NCI-H510A (cell line): Measurements from ENCODE around the gene RBMXL2.

Experiments
- DNase-seq: peaks from one replicate; lab custom pipeline; 2025; lab: John Stamatoyannopoulos, UW

RBMXL2 gene

DNA sequence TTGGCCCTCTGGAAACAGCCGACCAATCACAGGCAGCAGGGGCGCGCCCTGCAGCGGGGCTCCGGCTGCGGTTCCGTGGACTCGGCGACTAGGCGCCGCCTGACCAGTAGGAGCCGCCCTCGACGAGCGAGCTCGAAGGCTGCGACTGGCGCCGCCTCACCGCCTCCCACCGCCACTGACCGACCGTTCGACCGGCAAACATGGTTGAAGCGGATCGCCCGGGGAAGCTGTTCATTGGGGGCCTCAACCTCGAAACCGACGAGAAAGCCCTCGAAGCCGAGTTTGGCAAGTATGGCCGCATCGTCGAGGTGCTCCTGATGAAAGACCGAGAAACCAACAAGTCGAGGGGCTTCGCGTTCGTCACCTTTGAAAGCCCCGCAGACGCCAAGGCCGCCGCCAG lies at the start of gene RBMXL2:
TSS of gene RBMXL2 (plus strand) at position 78 of the 400 bp plus-strand sequence. CDS start at position 201, 123 bp downstream.
- no peak for DNase-seq

DNA sequence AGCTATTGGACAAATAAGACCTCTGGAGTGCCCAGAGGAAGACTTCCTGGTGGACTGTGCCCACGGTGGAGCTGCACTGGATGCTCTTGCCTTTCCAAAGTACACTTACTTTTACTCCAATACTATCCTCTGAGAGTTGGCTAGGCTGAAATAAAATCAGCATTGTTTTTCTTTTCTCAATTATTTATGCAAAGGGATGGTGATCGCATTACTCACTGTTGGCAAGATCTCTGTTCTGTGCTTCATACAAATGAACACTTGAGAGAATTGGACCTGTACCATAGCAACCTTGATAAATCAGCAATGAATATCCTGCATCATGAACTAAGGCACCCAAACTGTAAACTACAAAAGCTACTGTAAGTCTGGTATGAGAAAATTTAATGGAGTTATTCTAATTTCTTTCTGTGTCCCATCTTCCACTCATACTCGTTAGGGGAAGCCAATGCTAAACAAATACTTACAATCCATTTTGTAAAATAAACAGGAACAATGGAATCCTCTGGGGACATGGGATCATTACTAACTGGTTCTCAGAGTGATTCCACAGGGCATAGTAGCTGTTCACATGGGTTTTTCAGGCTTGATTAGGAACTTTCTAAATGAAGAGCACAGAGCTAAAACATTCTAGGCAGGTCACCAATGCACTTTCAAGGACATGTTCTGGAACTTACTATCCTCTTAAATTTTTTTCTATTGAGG lies 42.2 kb upstream of the RBMXL2 start:
- no peak for DNase-seq

DNA sequence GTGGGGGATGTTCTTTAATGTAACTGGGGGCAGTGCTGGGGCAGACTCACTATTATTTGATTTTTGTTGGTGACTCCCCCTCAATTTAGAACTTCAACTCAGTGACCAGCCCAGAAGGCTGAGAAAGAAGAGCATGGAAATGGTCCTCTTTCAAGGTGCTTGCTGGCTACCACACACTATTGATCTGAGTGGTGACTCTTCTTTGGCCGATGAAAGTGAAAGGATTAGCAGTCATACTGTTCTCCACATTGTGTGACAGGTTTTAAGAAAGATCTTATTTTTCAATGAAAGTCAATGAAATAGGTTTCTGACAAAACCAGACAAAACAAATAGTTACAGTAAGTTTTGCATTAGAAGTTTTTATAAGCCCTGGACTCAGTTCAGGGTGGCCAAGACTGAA lies 38.6 kb upstream of the RBMXL2 start:
- no peak for DNase-seq

DNA sequence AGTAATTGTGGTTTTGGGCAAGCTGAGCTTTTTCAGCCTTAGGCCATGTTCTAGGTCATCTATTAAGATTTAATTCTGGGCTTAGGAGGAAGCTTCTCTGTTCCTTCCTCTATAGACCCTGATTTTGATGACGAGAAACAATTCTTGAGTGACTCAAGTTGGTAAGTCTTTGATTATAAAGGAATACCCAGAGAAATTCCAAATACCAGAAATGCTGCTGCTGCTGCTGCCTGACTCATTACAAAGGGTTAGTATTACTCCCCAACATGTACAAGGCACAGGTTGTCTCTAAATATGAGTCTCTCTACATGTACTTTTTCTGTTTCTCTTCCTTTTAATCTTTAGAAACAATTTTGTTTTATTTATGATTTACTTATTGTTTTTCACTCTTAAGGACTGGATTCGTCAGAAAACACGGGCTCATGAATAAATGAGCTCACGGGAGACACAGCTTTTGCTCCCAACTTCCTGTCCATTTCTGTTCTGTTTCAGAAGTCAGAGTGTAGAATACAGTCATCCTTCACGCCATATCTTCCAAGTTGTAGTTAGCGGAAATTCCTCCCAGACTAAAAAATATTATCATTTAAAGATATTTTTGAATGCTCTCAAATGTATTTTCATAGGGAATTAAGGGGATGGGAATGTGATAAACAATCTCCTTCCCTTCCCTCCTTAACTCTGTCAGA lies 31.8 kb upstream of the RBMXL2 start:
- DNase-seq, result no peak

DNA sequence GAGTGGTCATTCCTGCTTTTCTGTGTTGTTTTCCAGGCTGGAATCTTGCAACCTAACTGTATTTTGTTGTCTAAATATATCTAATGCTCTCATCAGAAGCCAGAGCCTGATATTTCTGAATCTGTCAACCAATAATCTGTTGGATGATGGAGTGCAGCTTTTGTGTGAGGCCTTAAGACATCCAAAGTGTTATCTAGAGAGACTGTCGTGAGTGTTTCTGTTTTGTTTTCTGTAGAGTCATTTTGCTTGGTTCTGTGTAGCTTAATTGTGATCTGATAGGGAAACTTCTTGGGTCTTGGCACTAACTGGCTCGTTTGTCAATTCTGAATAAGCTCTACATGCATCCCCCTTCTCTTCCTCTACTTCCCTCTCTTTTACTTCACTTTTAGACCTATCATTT lies 31.2 kb upstream of the RBMXL2 start:
- no peak for DNase-seq

DNA sequence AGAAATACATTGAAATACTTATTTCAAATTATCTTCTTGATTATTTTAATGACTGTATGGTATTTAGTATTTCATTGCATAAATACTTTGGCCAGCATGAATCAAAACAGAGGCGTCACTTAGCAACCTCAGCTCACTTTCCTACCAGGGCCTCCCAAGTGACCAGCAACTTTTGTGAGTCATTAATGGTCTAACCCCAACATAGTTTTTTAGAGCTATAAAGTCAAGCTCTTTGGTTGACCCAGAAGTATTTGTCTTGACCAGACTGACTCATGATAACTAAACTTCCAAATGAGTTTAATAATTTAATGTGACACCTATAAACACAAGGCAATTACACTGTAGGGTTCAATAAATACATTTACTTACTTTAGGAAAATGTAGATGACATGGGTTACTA lies 27.9 kb upstream of the RBMXL2 start:
- DNase-seq, result no peak

DNA sequence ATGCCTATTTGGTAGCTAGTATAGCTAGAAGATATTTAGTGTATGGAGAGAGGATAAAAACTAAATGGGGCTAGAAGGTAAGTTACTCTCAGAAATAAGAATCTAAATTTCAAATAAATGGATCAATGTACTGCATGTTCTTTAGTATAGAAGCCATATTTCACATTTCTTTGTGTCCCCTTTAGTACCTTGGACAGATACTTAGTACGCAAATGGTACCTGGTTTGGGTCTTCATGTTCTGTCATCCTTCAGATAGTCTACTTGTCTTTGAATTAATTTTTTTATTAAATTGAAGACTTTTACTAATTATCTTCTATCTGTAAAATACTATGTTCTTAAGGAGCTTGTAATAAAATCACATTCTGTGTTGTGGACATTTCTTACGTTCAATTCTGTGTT lies 26.3 kb upstream of the RBMXL2 start:
- no peak for DNase-seq

DNA sequence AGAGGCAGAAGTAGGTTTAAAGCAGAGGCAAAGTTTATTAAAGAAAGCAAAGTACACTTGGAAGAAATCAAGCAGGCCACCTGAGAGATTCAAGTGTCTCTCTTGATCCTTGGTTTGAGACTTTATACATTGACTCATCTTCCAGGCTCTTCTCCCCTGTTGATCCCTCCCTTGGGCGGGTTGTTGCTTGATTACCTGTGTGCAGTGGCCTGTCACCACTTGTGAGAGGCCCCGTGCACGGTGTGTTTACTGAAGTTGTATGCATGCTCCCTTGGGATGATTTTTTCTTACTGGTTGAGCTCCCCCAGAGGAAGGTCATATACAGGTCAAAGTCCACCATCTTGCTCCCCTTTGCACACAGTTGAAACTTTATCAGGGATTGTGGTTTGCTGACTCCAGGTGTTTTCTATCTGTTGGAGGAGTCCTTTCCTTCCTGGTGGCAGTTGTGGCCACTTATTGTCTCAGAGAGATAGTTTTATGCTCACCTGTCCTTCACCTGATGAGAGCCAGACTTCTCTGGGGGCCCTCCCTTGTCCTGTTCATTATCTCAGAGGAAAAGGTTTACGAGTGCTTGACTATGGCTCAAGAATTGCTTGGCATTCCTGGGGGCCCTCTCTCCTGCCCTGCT lies 16.3 kb upstream of the RBMXL2 start:
- DNase-seq, result peak; percentile 20

DNA sequence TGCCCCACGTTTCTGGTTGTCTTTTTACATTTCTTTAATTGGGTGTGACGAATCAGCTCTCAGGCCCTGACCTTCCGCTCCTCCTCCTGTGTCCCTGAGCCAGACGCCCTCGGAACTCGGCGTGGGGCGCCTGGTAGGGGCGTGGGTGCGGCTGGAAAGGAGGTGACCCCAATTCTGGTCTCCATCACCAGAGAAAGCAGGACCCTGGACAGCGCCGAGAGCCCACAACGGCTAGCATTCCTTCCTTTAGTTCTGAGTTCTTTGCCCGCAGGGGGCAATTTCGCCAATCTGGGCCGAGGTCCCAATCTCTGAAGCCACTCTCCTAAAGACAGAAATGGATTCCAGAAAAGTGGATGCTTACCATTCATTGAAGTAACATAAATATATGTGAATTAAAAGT lies 11.7 kb upstream of the RBMXL2 start:
- no peak for DNase-seq

DNA sequence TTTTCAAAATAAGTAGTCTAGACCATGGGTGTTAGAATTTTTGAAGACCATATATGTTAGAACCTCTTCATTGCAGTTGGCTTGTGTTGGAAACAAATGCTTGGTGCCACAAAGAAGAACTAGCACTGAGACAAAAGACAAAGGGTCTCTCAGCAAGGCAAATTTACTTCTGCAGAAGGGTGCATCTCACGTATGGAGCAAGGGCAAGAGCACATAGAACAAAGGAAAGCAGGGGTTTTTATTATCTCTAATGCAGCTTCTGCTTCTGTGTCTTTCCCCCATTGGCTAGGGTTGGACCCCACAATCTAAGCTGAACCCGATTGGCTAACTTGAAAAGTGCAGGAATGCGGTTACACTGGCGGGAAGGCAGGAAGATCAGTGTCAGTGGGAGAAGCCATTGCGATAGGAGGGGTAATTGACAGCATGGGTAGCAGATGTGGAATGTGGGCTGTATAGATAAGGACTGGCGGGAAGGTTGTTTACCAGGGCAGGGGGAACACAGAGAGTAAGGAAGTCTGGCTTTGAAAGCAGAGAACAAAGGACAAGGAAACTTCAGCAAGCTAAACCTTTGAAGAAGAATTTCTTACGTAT lies 9.2 kb upstream of the RBMXL2 start:
- no peak for DNase-seq

DNA sequence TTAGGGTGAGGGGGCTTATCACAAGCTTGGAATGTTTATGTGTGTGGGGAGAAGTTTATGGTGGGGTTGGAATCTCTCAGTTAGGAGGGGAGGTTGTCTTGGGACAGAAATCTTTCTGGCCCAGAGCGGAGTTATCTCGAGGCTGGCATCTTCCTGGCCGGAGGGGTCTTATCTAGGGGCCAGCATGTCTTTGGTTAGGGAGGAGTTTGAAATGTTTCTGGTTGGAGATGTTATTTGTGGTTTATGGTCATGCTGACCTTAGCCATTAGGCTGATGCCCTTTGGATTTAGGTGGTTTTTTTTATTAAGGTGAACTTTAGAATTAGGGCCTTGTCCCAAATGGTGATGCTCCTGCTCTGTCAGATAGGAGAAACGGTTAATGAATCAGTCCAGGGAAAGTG lies 7.9 kb upstream of the RBMXL2 start:
- no peak for DNase-seq

DNA sequence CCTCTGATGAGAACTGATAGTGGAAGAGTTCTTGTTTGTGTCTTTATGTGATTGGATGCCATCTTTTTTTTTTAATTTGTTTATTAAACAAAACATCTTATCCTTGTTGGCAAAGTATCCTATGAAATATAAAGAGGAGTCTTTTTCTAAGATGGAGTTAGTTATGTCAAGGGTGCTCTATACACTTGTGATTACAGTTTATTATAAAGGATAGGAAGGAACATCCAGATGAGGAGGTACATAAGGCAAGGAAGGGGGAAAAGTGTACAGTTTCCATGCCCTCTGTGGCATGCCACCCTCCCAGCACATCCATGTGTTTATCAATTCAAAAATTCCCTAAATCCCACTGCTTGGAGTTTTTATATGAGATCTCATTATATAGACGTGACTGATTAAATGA lies 7.4 kb upstream of the RBMXL2 start:
- DNase-seq, result no peak

DNA sequence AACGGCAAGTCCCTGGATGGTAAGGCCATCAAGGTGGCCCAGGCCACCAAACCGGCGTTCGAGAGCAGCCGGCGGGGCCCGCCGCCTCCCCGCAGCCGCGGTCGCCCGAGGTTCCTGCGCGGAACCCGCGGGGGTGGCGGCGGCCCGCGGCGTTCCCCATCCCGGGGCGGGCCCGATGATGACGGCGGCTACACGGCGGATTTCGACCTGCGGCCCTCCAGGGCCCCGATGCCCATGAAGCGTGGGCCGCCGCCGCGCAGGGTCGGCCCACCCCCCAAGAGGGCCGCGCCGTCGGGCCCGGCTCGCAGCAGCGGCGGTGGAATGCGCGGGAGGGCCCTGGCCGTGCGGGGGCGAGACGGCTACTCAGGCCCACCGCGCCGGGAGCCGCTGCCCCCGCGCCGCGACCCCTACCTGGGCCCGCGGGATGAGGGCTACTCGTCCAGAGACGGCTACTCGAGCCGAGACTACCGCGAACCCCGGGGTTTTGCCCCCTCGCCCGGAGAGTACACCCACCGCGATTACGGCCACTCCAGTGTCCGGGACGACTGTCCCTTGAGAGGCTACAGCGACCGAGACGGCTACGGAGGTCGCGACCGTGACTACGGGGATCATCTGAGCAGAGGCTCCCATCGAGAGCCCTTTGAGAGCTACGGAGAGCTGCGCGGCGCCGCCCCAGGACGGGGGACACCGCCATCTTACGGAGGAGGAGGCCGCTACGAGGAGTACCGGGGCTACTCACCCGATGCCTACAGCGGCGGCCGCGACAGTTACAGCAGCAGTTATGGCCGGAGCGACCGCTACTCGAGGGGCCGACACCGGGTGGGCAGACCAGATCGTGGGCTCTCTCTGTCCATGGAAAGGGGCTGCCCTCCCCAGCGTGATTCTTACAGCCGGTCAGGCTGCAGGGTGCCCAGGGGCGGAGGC lies 792 bp downstream of the RBMXL2 start:
- DNase-seq, result no peak

DNA sequence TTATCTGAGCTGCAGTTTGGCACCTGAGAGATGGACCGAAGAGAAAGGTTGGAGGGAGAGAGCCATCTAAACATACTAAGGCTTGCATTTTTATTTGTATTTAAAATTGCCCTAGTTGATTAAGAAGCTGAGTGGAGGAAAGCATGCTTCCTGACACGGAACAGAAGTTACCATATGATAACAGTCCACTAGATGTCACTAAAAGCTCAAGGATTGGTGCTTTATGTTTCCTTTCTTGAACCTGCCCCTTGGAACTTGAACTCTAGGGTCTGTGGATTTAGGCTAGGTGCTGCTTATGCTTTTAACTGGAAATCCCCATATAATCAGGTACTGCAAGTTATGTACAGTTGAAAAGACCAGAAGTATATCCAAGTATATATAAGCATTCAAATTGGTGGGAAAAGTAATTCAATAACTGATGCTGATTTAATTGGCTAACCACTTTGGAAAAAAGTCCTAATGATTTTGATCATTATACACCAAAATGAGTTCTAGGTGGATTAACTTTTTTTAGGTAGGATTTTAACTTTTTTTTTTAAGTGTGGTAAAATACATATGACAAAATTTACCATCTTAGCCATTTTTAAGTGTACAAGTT lies 9.5 kb downstream of the RBMXL2 start:
- DNase-seq, result no peak

DNA sequence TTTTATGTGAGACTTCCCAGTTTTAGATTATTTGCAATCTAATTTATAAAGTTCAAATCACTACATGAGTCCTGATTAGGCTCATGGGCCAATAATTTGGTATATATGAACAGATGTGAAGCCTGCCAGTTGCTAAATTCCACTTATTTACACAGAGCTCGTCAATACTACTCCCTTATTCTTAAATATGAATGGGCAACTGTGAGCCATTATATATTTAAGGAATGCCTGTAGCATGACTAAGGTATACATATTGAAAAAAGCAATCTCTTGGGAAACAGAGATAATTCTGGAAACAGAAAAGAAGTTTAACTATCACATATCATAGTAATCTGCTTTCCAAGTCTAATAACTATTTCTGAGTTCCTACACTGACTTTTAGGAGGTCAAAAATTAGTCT lies 27.0 kb downstream of the RBMXL2 start:
- no peak for DNase-seq

DNA sequence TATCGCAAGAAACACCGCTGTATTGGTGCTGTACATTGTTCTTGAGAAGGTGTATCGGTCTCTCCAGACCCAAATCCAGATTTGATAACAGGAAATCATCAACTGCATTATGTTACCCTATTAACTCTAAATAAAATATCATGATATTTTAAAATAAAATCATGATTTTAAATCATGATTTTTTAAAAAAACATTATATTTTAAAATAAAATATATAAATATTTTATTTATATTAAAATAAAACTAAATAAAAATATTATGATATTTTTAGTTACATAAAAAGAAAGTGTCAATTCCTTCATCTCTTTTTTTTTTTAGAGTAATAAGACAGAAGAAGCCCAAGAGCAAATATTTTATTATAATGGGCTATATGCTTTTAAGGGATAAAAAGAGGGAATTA lies 27.6 kb downstream of the RBMXL2 start:
- no peak for DNase-seq

DNA sequence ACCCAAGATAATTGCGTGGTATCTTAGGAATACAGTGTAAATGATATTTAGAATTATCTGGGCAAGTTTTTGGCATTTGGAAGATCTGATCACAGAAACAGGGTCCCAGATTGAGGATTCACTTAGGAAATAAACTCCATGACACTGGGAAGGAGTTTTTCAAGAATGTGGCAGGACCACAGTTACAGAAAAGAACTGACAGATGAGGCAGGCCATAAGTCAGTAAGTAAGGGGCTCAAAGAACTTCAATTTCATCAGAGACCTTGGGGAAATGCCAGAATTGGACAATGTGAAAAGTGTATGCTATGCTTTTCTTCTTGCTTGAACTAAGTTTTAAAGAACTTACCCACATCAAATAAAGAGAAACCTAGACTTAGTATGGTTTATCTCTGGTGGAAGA lies 49.3 kb downstream of the RBMXL2 start:
- DNase-seq, result no peak
